Hematopoietic multipotent progenitor cell treated with erythropoietin and hydrocortisone succinate and interleukin-3 and kit ligand, for 17 days (in vitro differentiated cells): ENCODE results near the gene PITPNC1.
"Not testable (repeated sequence)": the region's sequence is repeated elsewhere in the genome, so short reads cannot be mapped to it uniquely, and the experiment has no call there.

Experiments
- DNase-seq: peaks from one replicate; pipeline ENCODE4 v3.0.0-alpha.2; 2015; ENCODE audit warnings: low spot score

Gene PITPNC1

GRCh38 chr17:67516571-67516970 is 139.5 kb downstream of the PITPNC1 start:
- DNase-seq, result not testable (repeated sequence)

GRCh38 chr17:67517325-67517724 is 140.2 kb downstream of the PITPNC1 start:
- DNase-seq, result no peak

- no peak for DNase-seq
These were observed 141.8 kb downstream of the PITPNC1 start for GRCh38 chr17:67518876-67519275.

- DNase-seq, result no peak
These were observed 142.7 kb downstream of the PITPNC1 start for GRCh38 chr17:67519801-67520251.

- DNase-seq, result no peak
These were observed 143.3 kb downstream of the PITPNC1 start for GRCh38 chr17:67520252-67520906.

- no peak for DNase-seq
These were observed 144.1 kb downstream of the PITPNC1 start for GRCh38 chr17:67520916-67521774.

- DNase-seq, result no peak
These were observed 144.6 kb downstream of the PITPNC1 start for GRCh38 chr17:67521775-67522069.

- no peak for DNase-seq
These were observed 146.0 kb downstream of the PITPNC1 start for GRCh38 chr17:67523101-67523500.

- no peak for DNase-seq
These were observed 148.4 kb downstream of the PITPNC1 start for GRCh38 chr17:67525239-67526135.

GRCh38 chr17:67526700-67527099 is 149.6 kb downstream of the PITPNC1 start:
- no peak for DNase-seq

GRCh38 chr17:67528751-67529436 is 151.8 kb downstream of the PITPNC1 start:
- DNase-seq, result no peak

GRCh38 chr17:67531291-67531690 is 154.2 kb downstream of the PITPNC1 start:
- no peak for DNase-seq

GRCh38 chr17:67532326-67532871 is 155.3 kb downstream of the PITPNC1 start:
- no peak for DNase-seq

GRCh38 chr17:67534941-67535340 is 157.9 kb downstream of the PITPNC1 start:
- DNase-seq, result no peak

GRCh38 chr17:67542219-67543114 is 165.4 kb downstream of the PITPNC1 start:
- no peak for DNase-seq

- DNase-seq, result no peak
These were observed 167.4 kb downstream of the PITPNC1 start for GRCh38 chr17:67544364-67544955.

GRCh38 chr17:67546578-67547527 is 169.8 kb downstream of the PITPNC1 start:
- no peak for DNase-seq

- no peak for DNase-seq
These were observed 171.6 kb downstream of the PITPNC1 start for GRCh38 chr17:67548693-67549092.

GRCh38 chr17:67549820-67550219 is 172.7 kb downstream of the PITPNC1 start:
- DNase-seq, result no peak
